Anterior cingulate cortex (tissue), 58 donors: Measurements from ENCODE around the gene CRYBG1.

ENCODE experiments used
- DNase-seq, 58 donors: peaks; one replicate each; lab custom pipeline; 2025; lab: John Stamatoyannopoulos, UW

Gene CRYBG1, protein sequence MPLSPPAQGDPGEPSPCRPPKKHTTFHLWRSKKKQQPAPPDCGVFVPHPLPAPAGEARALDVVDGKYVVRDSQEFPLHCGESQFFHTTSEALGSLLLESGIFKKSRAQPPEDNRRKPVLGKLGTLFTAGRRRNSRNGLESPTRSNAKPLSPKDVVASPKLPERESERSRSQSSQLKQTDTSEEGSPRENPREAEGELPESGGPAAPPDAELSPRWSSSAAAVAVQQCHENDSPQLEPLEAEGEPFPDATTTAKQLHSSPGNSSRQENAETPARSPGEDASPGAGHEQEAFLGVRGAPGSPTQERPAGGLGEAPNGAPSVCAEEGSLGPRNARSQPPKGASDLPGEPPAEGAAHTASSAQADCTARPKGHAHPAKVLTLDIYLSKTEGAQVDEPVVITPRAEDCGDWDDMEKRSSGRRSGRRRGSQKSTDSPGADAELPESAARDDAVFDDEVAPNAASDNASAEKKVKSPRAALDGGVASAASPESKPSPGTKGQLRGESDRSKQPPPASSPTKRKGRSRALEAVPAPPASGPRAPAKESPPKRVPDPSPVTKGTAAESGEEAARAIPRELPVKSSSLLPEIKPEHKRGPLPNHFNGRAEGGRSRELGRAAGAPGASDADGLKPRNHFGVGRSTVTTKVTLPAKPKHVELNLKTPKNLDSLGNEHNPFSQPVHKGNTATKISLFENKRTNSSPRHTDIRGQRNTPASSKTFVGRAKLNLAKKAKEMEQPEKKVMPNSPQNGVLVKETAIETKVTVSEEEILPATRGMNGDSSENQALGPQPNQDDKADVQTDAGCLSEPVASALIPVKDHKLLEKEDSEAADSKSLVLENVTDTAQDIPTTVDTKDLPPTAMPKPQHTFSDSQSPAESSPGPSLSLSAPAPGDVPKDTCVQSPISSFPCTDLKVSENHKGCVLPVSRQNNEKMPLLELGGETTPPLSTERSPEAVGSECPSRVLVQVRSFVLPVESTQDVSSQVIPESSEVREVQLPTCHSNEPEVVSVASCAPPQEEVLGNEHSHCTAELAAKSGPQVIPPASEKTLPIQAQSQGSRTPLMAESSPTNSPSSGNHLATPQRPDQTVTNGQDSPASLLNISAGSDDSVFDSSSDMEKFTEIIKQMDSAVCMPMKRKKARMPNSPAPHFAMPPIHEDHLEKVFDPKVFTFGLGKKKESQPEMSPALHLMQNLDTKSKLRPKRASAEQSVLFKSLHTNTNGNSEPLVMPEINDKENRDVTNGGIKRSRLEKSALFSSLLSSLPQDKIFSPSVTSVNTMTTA (N-terminal part only)

GRCh38 chr6:106360410-106360988 is at the start of gene CRYBG1:
CRYBG1 (plus strand) TSS chr6:106360717; CDS start chr6:106360909, 192 bp downstream.
- peak in 35 of 58 donors; percentile 1 to 54 (median 10) for DNase-seq

DNA sequence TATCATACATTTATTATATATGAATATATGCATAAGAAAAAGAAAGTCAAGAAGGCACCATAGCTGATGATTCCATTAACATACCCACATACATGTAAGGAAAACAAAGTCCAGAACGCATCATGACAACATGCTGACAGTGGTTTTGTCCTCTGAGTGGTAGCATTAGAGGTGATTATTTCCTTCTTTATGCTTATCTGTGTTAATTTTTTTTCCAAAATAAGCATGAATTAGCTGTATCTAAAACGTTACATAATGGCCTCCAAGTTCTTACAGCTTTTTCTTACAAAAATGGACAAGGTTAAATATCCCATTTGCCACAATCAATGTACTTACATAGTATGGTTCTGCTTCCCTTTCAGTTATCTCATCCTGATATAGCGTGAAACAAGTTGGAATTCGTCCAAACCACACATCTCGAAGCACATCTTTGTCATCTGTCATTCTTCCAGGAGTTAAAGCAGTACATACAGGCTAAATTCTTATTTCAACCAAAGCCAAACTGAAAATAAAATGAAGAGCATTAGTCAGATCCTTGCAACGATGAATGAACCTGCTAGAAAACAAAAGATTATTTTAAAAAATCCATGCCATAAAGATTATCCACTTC is 44.6 kb upstream of the CRYBG1 start:
- DNase-seq, result no peak

- DNase-seq, result no peak
Measured at GRCh38 chr6:106316375-106316766, 44.1 kb upstream of the CRYBG1 start.

DNA sequence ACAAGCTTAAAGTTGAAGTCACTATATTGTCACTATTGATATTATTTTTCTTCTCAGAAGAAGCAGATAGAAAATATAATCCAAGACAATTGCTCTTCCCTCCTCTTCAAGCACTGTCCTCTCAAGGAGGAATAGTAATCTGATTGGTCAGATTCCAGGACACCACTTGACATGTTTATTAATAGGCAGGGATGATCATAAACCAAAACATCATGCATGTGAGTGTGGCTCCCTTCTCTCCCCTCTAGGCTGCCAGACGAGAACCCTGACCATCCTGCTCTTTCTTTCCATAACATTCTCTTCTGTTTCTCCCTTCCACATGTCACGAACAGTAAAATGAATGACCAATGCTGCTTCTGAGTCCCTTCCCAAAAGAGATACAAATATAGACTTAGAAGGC is 42.5 kb upstream of the CRYBG1 start:
- DNase-seq, result no peak

DNA sequence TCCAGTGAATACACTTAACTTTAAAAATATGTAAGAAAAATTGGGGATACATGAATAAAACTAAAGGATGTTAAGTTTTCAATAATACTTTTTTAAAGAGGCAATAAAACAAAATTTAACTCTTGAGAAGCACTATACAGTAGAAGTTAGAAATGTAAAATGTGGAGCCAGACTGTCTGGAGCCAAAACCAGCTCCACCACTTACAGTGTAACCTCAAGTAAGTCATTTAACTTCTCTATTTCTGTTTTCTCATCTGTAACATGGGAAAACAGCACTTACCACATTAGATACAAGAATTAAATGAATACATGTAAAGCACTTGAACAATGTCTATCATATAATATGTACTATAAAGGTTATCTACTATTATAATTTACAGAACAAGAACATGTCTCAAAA is 41.7 kb upstream of the CRYBG1 start:
- DNase-seq, result no peak

- no peak for DNase-seq
Measured at GRCh38 chr6:106321940-106322339, 38.6 kb upstream of the CRYBG1 start.

- DNase-seq, result no peak
Measured at GRCh38 chr6:106324726-106325335, 35.7 kb upstream of the CRYBG1 start.

DNA sequence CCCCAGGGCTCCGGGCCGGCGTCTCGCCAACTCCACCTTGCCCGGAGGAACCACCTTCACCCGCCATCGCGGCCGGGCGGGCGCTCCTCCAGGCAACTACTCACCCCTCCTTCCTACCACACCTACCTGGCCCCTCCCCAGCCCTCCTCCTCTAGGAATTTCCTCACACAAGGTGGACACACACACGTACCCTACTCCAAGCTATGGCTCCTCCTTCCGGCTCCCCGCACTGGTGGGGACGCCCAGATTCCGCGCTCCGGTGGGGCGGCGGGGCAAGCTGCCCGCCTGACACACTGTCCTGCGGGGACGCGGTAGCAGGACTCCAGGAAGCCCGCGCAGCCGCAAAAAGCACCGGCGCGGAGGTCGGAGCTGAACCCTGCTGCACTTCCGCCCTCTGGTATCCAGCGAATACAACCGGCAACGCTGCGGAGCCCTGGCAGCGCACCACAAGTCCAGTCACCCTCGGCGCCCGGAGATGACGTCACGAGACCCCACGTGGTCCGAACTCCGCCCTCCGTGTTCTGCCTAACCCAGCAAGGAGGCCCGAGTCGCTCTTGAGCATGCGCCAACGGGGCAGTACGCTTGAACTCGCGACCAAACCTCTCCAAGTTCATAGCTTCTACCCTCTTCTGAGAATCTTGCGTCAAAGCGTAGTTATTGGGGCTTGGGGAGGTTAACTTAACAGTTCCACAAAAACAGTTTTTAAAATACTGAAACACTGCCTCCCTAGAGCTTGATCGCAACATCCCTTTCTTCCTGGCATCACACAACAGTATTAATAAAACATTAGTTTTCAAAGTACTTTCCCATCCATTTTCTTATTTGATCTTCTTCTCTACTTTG is 35.0 kb upstream of the CRYBG1 start, which contains the start of gene ATG5:
Gene ATG5, minus strand, starts transcription at position 425 of the 843 bp plus-strand sequence. CDS start 9,552 bp downstream, outside the sequence.
- DNase-seq, result peak; percentile 82 to 100 (median 98)

GRCh38 chr6:106334646-106335448 is 25.7 kb upstream of the CRYBG1 start:
- DNase-seq, result peak in 8 of 58 donors; percentile 0 to 13 (median 4)

GRCh38 chr6:106339334-106340029 is 21.0 kb upstream of the CRYBG1 start:
- DNase-seq, result peak in 34 of 58 donors; percentile 2 to 50 (median 20)

DNA sequence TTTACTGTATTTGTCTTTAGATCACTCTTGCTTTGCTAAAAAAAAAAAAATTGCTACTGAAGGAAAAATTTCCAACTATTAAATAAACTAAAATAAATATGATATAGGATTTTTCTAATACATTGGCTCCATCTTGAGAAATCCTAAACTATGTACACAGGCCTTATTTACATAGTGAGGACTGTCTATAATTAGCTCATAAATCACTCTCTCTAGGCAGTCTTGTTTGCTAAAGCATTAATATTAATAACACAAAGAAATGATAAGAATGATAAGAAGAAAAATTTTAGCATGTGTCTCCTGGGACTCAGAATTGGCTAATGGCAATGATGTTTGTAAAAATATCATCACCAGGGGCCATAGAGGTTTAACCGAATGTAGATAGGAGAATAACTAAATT is 13.3 kb upstream of the CRYBG1 start:
- no peak for DNase-seq

DNA sequence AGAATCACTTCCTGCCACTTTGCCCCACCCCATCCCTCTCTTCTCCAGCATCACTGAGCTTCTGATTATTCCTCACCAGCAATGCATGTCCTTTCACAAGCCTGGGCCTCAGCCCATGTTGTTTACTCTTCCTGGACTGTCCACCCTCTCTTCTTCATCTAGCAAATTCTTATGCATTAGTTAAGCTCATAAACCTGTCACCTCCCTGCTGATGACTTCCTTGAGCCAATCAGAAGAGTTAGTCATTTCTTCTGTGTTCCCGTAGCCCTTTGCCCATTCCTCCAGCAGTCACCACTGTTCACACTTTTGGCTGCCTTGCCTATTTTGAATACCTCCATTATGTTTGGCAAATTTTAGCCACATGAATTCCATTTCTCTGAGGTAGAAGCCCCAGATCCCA is 4.1 kb upstream of the CRYBG1 start:
- no peak for DNase-seq

- no peak for DNase-seq
Measured at GRCh38 chr6:106359959-106360409, 533 bp upstream of the CRYBG1 start.

DNA sequence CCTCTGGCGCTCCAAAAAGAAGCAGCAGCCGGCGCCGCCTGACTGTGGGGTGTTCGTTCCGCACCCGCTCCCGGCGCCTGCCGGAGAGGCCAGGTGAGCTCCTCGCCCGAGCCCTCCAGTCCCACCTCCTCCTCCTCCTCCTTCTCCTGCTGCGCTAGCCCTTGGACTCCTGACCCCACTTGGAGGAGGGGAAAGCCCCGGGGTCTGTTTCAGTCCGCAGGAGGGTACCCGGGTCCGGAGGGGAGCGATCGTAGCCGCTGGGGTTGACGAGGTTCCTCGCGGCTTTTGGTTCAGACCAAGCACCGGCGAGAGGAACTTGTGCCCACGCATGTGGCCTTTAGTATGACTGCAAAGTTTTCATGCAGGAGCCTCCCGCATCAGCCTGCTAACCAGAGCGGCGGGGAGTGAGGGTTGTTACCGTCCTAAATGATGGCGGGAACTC is 493 bp downstream of the CRYBG1 start:
- DNase-seq, result peak in 3 of 58 donors; percentile 2 to 6 (median 3)

GRCh38 chr6:106363401-106364138 is 3.1 kb downstream of the CRYBG1 start:
- DNase-seq, result no peak

DNA sequence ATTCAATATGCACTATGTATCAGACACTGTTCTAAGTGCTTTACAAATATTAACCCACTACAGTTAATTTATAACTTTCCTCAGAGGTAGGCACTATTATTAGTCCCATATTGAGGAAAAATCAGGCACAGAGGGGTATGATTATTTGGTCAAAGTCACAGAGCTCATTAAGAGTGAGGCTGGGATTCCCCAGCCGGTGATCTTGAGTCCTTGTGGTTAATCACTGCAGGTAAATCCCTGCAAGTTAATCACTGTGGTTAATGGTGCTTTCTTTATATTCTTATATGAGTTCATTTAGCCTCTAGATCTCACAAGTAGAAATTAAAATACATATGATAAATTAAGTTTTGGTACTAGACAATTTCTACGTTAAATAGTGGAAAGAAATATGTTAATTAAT is 9.2 kb downstream of the CRYBG1 start:
- DNase-seq, result no peak
